Measurements from ENCODE around the gene SGMS1. TPM values are rescaled to one million over a fixed set of nuclear protein-coding genes. Genes with fewer than 3 reads are reported as not detected.
A peak's percentile ranks its signal among the peaks of the same experiment; 100 is the strongest.

Gene SGMS1
- total RNA-seq, 6 experiments from 2014 or later, result 13.6 to 49.8 (median 20.0) TPM

GRCh38 chr10:50593523-50594376 lies 30.0 kb downstream of the SGMS1 start:
- H3K27ac ChIP-seq, result no peak overlapping the region
- no peak for DNase-seq
- H3K36me3 ChIP-seq, result peaks cover 0 to 12% (median 0%) of the 10 kb centered on the region in 4 donors
- TF ChIP-seq POLR2A (IDR thresholded peaks at IDR 0.05), result no peak
- TF ChIP-seq, protein P1, sequence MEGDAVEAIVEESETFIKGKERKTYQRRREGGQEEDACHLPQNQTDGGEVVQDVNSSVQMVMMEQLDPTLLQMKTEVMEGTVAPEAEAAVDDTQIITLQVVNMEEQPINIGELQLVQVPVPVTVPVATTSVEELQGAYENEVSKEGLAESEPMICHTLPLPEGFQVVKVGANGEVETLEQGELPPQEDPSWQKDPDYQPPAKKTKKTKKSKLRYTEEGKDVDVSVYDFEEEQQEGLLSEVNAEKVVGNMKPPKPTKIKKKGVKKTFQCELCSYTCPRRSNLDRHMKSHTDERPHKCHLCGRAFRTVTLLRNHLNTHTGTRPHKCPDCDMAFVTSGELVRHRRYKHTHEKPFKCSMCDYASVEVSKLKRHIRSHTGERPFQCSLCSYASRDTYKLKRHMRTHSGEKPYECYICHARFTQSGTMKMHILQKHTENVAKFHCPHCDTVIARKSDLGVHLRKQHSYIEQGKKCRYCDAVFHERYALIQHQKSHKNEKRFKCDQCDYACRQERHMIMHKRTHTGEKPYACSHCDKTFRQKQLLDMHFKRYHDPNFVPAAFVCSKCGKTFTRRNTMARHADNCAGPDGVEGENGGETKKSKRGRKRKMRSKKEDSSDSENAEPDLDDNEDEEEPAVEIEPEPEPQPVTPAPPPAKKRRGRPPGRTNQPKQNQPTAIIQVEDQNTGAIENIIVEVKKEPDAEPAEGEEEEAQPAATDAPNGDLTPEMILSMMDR (IDR thresholded peaks at IDR 0.05), result no peak
- intact Hi-C loops (cut with DNase I), result no loop called here
- H3K27me3 ChIP-seq, result no peaks in the 10 kb centered on the region
- H3K9me3 ChIP-seq, result no peaks in the 10 kb centered on the region
- 58% methylated on average over 6 of the region's 6 CpGs for WGBS (ENCODE audit: insufficient coverage, low coverage, low lambda C conversion rate, missing lambda C conversion rate)
- ATAC-seq, result peak; percentile 30 to 89 (median 50)
- H3K4me3 ChIP-seq, result no peak overlapping the region
- H3K4me1 ChIP-seq, result peaks cover 0 to 10% (median 0%) of the 10 kb centered on the region in 4 donors

GRCh38 chr10:50592961-50593418 lies 30.8 kb downstream of the SGMS1 start:
- no peak overlapping the region for H3K4me3 ChIP-seq
- DNase-seq (no peak), ATAC-seq (no peak)
- H3K27ac ChIP-seq, result no peak overlapping the region
- H3K9me3 ChIP-seq, result no peaks in the 10 kb centered on the region
- H3K36me3 ChIP-seq, result peaks cover 0 to 13% (median 0%) of the 10 kb centered on the region in 4 donors
- H3K27me3 ChIP-seq, result no peaks in the 10 kb centered on the region
- intact Hi-C loops (cut with DNase I), result no loop called here
- WGBS (ENCODE audit: insufficient coverage, low coverage, low lambda C conversion rate, missing lambda C conversion rate), result 100% methylated on average over 4 of the region's 7 CpGs
- H3K4me1 ChIP-seq, result peaks cover 0 to 10% (median 0%) of the 10 kb centered on the region in 4 donors
- TF ChIP-seq, protein P1 (IDR thresholded peaks at IDR 0.05), result no peak
- no peak for TF ChIP-seq POLR2A (IDR thresholded peaks at IDR 0.05)

GRCh38 chr10:50590935-50591334 lies 32.8 kb downstream of the SGMS1 start:
- intact Hi-C loops (cut with DNase I), result no loop called here
- Histone ChIP-seq H3K27me3 (no peaks in the 10 kb centered on the region), H3K4me1 (peaks cover 0 to 6% (median 0%) of the 10 kb centered on the region in 4 donors), H3K27ac (no peak overlapping the region), H3K9me3 (no peaks in the 10 kb centered on the region), H3K4me3 (no peak overlapping the region), H3K36me3 (peaks cover 0 to 13% (median 0%) of the 10 kb centered on the region in 4 donors)
- no peak for TF ChIP-seq POLR2A (IDR thresholded peaks at IDR 0.05)
- TF ChIP-seq, protein P1 (IDR thresholded peaks at IDR 0.05), result no peak
- DNase-seq, result no peak
- no peak for ATAC-seq
- 87% methylated on average over 3 of the region's 4 CpGs for WGBS (ENCODE audit: insufficient coverage, low coverage, low lambda C conversion rate, missing lambda C conversion rate)

GRCh38 chr10:50586740-50587088 lies 37.0 kb downstream of the SGMS1 start:
- H3K36me3 ChIP-seq, result peaks cover 0 to 13% (median 0%) of the 10 kb centered on the region in 4 donors
- TF ChIP-seq, protein P1 (IDR thresholded peaks at IDR 0.05), result no peak
- no peak for TF ChIP-seq POLR2A (IDR thresholded peaks at IDR 0.05)
- peaks cover 0 to 21% (median 9%) of the 10 kb centered on the region in 4 donors for H3K4me1 ChIP-seq
- intact Hi-C loops (cut with DNase I), result no loop called here
- no peak overlapping the region for H3K27ac ChIP-seq
- no peaks in the 10 kb centered on the region for H3K9me3 ChIP-seq
- no peak for DNase-seq
- no peaks in the 10 kb centered on the region for H3K27me3 ChIP-seq
- ATAC-seq, result no peak
- no CpG with 5 or more reads among the region's 1 CpG for WGBS (ENCODE audit: insufficient coverage, low coverage, low lambda C conversion rate, missing lambda C conversion rate)
- H3K4me3 ChIP-seq, result no peak overlapping the region
